OCI-LY7 (cell line): ENCODE data around the gene PPFIA3. TPM values are rescaled to one million over a fixed set of nuclear protein-coding genes. Genes with fewer than 3 reads are reported as not detected.
A peak's percentile ranks its signal among the peaks of the same experiment; 100 is the strongest.
"Not testable (repeated sequence)": the region's sequence is repeated elsewhere in the genome, so short reads cannot be mapped to it uniquely, and the experiment has no call there.

ENCODE experiments used
- BruUV-seq: library from RNA; stranded (reverse); fragments of 400-500 nt; replicated peaks from 2 replicates; lab custom pipeline; 2021; lab: Mats Ljungman, UMichigan
- CTCF ChIA-PET: fragments of 300-600 bp; sonication (Branson Sonifier 250); formaldehyde crosslinking; loops from one replicate; lab custom pipeline; 2022; ENCODE audit warnings: antibody characterized with exemption; ENCODE audit not compliant: unreplicated experiment; lab: Charles Lee
- POLR2A ChIA-PET: fragments of 300-600 bp; sonication (Branson Sonifier 250); formaldehyde crosslinking; loops from one replicate; lab custom pipeline; 2022; ENCODE audit warnings: antibody characterized with exemption; lab: Charles Lee
- DNase-seq: peaks from one replicate; pipeline ENCODE4 v3.0.0-alpha.2; 2015; ENCODE audit warnings: low spot score
- H2AFZ ChIP-seq: fragments of 200-600 bp; sonication (generic), shearing (Covaris generic); 2 replicates; pipeline ENCODE4 v1.6.1; 2014; ENCODE audit warnings: mild to moderate bottlenecking, antibody characterized with exemption, low read length, moderate library complexity
- H3K27ac ChIP-seq: fragments of 200-600 bp; sonication (generic); 2 replicates; pipeline ENCODE4 v1.5.1; 2014; ENCODE audit warnings: mixed run types, low read depth, mild to moderate bottlenecking, moderate library complexity, low read length, inconsistent platforms; ENCODE audit not compliant: poor library complexity, severe bottlenecking
- H3K36me3 ChIP-seq: fragments of 200-600 bp; sonication (generic); 2 replicates; pipeline ENCODE4 v1.6.1; 2014; ENCODE audit warnings: mild to moderate bottlenecking, antibody characterized with exemption, low read length, moderate library complexity, mixed read lengths; ENCODE audit not compliant: insufficient read depth
- H3K4me1 ChIP-seq: fragments of 200-600 bp; sonication (generic); 2 replicates; pipeline ENCODE4 v1.5.1; 2014; ENCODE audit warnings: mild to moderate bottlenecking, low read length; ENCODE audit not compliant: insufficient read depth, poor library complexity, severe bottlenecking
- H3K4me2 ChIP-seq: fragments of 200-600 bp; sonication (generic); 2 replicates; pipeline ENCODE4 v1.6.1; 2014; ENCODE audit warnings: mild to moderate bottlenecking, low read length
- H3K4me3 ChIP-seq: fragments of 200-600 bp; sonication (generic); 2 replicates; pipeline ENCODE4 v1.5.1; 2014; ENCODE audit warnings: mild to moderate bottlenecking, low read depth, low read length; ENCODE audit not compliant: poor library complexity, severe bottlenecking
- H3K79me2 ChIP-seq: fragments of 200-600 bp; sonication (generic); 2 replicates; pipeline ENCODE4 v1.6.1; 2016; ENCODE audit warnings: low read depth, mild to moderate bottlenecking, low read length, moderate library complexity, mixed read lengths; ENCODE audit not compliant: insufficient read depth
- H3K9me2 ChIP-seq: fragments of 200-600 bp; sonication (generic); 2 replicates; pipeline ENCODE4 v1.6.1; 2016; ENCODE audit warnings: mild to moderate bottlenecking, low read length, mixed read lengths; ENCODE audit not compliant: insufficient read depth
- H3K9me3 ChIP-seq: fragments of 200-600 bp; sonication (generic); 2 replicates; pipeline ENCODE4 v1.6.1; 2014; ENCODE audit warnings: mild to moderate bottlenecking, mixed run types, low read length, mixed read lengths
- H4K20me1 ChIP-seq: fragments of 200-600 bp; sonication (generic); 2 replicates; pipeline ENCODE4 v1.6.1; 2014; ENCODE audit warnings: mild to moderate bottlenecking, antibody characterized with exemption, low read length, moderate library complexity, mixed read lengths; ENCODE audit not compliant: insufficient read depth
- EZH2phosphoT487 ChIP-seq: fragments of 200-600 bp; sonication (generic); IDR thresholded peaks from 2 replicates; pipeline ENCODE4 v1.6.1; 2018; ENCODE audit warnings: low read depth, borderline replicate concordance, mild to moderate bottlenecking, mixed run types, antibody characterized with exemption, low read length, moderate library complexity, mixed read lengths
- intact Hi-C: fragments of 100-400 bp; cut with micrococcal nuclease; formaldehyde crosslinking; loops from one replicate; pipeline ENCODE4 v1.10.0; 2022; ENCODE audit not compliant: unreplicated experiment
- total RNA-seq, 2 experiments: library from RNA; depleted of rRNA in 1 of 2; stranded (reverse); fragments of >200 nt in 1 of 2; shearing (Covaris generic) in 1 of 2; gene quantifications; 2 replicates each; pipeline ENCODE4 v1.2.3, GENCODE V29; 2014 to 2022
- TF ChIP-seq, protein P1 (sequence below): fragments of 200-600 bp; sonication (generic); conservative IDR thresholded peaks from 2 replicates; pipeline ENCODE4 v1.5.1; 2014; ENCODE audit warnings: mild to moderate bottlenecking, antibody characterized with exemption, low read length, moderate library complexity, mixed read lengths

The PPFIA3 gene
- total RNA-seq, 2 experiments from 2014 or later: 17.8 to 21.2 TPM

DNA sequence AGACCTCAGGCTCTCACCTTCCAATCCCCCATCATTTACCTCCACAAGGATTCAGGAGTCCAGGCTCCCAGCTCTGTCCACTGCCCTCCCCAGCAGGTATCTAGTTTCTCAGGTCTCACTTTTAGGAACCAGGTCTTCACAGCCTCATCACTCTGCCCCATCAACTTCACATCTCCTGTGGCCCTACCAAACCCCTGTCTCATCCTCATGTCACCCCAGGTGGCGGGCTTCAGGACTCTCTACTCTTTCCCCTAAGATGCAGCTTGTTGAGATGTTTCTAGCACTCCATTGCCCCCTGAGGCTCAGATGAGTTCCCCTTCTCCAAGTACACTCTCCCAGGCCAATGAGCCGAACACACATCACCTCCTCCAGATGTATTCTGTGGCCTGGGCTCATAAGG, 1.5 kb downstream of the PPFIA3 start:
- peaks cover 23% of the 10 kb centered on the region for H3K4me1 ChIP-seq
- H3K36me3 ChIP-seq: no peaks in the 10 kb centered on the region
- H2AFZ ChIP-seq: no peak overlapping the region
- no peaks in the 10 kb centered on the region for H3K9me3 ChIP-seq
- no peak overlapping the region for H3K27ac ChIP-seq
- no peaks in the 10 kb centered on the region for H3K79me2 ChIP-seq
- intact Hi-C loops: no loop called here
- H3K4me2 ChIP-seq: no peak overlapping the region
- no peaks in the 10 kb centered on the region for H3K9me2 ChIP-seq
- ChIA-PET CTCF (no interaction called here), POLR2A (interaction anchor here (0.6 kb wide), 1 partner anchor 18 kb away, joined by 3 read pairs; no protein-coding TSS in a partner anchor)
- TF ChIP-seq, protein P1, sequence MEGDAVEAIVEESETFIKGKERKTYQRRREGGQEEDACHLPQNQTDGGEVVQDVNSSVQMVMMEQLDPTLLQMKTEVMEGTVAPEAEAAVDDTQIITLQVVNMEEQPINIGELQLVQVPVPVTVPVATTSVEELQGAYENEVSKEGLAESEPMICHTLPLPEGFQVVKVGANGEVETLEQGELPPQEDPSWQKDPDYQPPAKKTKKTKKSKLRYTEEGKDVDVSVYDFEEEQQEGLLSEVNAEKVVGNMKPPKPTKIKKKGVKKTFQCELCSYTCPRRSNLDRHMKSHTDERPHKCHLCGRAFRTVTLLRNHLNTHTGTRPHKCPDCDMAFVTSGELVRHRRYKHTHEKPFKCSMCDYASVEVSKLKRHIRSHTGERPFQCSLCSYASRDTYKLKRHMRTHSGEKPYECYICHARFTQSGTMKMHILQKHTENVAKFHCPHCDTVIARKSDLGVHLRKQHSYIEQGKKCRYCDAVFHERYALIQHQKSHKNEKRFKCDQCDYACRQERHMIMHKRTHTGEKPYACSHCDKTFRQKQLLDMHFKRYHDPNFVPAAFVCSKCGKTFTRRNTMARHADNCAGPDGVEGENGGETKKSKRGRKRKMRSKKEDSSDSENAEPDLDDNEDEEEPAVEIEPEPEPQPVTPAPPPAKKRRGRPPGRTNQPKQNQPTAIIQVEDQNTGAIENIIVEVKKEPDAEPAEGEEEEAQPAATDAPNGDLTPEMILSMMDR: no peak
- no peak for TF ChIP-seq EZH2phosphoT487
- no peaks in the 10 kb centered on the region for H4K20me1 ChIP-seq
- no TSS peak for BruUV-seq
- no peak overlapping the region for H3K4me3 ChIP-seq
- DNase-seq: peak; percentile 33

DNA sequence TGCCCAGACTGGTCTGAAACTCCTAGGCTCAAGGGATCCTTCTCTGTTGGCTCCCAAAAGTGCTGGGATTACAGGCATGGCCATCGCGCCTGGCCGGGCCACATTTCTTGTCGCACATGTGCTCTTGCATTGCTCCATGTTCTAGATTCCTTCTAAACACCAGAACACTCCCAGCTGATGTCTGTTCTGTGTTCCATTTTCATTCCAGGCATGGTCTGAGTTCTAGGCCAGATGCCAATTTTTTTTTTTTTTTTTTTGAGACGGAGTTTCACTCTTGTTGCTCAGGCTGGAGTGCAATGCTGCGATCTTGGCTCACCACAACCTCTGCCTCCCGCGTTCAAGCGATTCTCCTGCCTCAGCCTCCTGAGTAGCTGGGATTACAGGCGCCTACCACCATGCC, 2.5 kb downstream of the PPFIA3 start:
- H3K9me2 ChIP-seq, DNase-seq, H4K20me1 ChIP-seq, H2AFZ ChIP-seq, intact Hi-C loops, POLR2A ChIA-PET, H3K4me2 ChIP-seq, H3K36me3 ChIP-seq, H3K9me3 ChIP-seq, H3K27ac ChIP-seq, H3K79me2 ChIP-seq, H3K4me3 ChIP-seq, CTCF ChIA-PET, BruUV-seq: not testable (repeated sequence)
- peaks cover 19% of the 10 kb centered on the region for H3K4me1 ChIP-seq

DNA sequence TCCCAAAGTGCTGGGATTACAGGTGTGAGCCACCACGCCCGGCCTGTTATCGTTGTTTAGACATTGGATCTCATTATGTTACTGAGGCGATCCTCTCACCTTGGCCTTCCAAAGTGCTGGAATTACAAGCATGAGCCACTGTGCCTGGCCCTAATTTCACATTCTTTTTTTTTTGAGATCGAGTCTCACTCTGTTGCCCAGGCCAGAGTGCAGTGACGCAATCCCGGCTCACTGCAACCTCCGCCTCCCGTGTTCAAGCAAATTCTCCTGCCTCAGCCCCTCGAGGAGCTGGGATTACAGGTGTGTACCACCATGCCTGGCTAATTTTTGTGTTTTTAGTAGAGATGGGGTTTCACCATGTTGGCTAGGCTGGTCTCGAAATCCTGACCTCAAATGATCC, 3.9 kb downstream of the PPFIA3 start:
- H3K36me3 ChIP-seq, POLR2A ChIA-PET, H3K4me2 ChIP-seq, intact Hi-C loops, H3K27ac ChIP-seq, H3K9me3 ChIP-seq, H3K79me2 ChIP-seq, H4K20me1 ChIP-seq, DNase-seq, H3K9me2 ChIP-seq, H3K4me3 ChIP-seq, H2AFZ ChIP-seq, CTCF ChIA-PET, BruUV-seq: not testable (repeated sequence)
- peaks cover 13% of the 10 kb centered on the region for H3K4me1 ChIP-seq
